ENCODE data around the gene CTNNA3. TPM values are rescaled to one million over a fixed set of nuclear protein-coding genes. Genes with fewer than 3 reads are reported as not detected.

CTNNA3 gene
- total and polyA plus RNA-seq, 9 donors: 4.1 to 18.8 (median 6.3) TPM

GRCh38 chr10:66538371-66538770 lies 1157.6 kb downstream of the CTNNA3 start:
- Histone ChIP-seq H3K4me1 (ENCODE audit: control insufficient read depth, insufficient read depth, low read length) (no peaks in the 10 kb centered on the region), H3K4me3 (ENCODE audit: low read length) (no peak overlapping the region), H3K27ac (ENCODE audit: low read length) (no peak overlapping the region), H3K36me3 (ENCODE audit: control insufficient read depth, insufficient read depth, low read length) (no peaks in the 10 kb centered on the region), H3K9me3 (replicated peaks; ENCODE audit: control insufficient read depth, low read depth, low read length) (no peaks in the 10 kb centered on the region), H3K27me3 (ENCODE audit: control insufficient read depth, insufficient read depth, low read length) (no peaks in the 10 kb centered on the region)
- no CpG with 5 or more reads among the region's 3 CpGs for WGBS (ENCODE audit: insufficient coverage)
- DNase-seq: no peak

- no peaks in the 10 kb centered on the region for H3K9me3 ChIP-seq (replicated peaks; ENCODE audit: control insufficient read depth, low read depth, low read length)
- no peak for DNase-seq
- H3K27ac ChIP-seq (ENCODE audit: low read length): no peak overlapping the region
- H3K27me3 ChIP-seq (ENCODE audit: control insufficient read depth, insufficient read depth, low read length): no peaks in the 10 kb centered on the region
- no CpG with 5 or more reads among the region's 1 CpG for WGBS (ENCODE audit: insufficient coverage)
- H3K4me1 ChIP-seq (ENCODE audit: control insufficient read depth, insufficient read depth, low read length): no peaks in the 10 kb centered on the region
- no peaks in the 10 kb centered on the region for H3K36me3 ChIP-seq (ENCODE audit: control insufficient read depth, insufficient read depth, low read length)
- H3K4me3 ChIP-seq (ENCODE audit: low read length): no peak overlapping the region
Observed at GRCh38 chr10:66537186-66537585, 1158.8 kb downstream of the CTNNA3 start.

GRCh38 chr10:66535439-66535838 lies 1160.6 kb downstream of the CTNNA3 start:
- Histone ChIP-seq H3K4me1 (ENCODE audit: control insufficient read depth, insufficient read depth, low read length) (no peaks in the 10 kb centered on the region), H3K27me3 (ENCODE audit: control insufficient read depth, insufficient read depth, low read length) (no peaks in the 10 kb centered on the region), H3K36me3 (ENCODE audit: control insufficient read depth, insufficient read depth, low read length) (no peaks in the 10 kb centered on the region), H3K9me3 (replicated peaks; ENCODE audit: control insufficient read depth, low read depth, low read length) (no peaks in the 10 kb centered on the region), H3K4me3 (ENCODE audit: low read length) (no peak overlapping the region), H3K27ac (ENCODE audit: low read length) (no peak overlapping the region)
- DNase-seq: no peak
- no CpG with 5 or more reads among the region's 1 CpG for WGBS (ENCODE audit: insufficient coverage)

DNA sequence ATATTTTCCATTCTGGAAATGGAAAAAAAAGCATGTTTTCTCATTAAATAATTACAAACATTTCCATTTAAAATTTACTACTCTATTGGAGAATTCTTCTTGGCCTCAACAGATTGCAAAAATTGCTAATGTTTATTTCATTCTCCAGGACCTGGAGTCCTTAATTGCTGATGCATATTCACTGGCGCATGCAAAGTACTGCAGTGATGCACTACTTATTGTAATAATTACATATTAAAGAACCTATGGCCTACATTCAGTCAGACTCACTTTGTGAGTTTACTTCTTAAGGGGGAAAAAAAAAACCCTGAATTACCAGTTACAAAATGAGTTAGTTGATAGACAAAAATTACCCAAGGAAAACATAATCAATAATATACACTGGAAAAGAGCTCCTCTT lies 1161.1 kb downstream of the CTNNA3 start:
- Histone ChIP-seq H3K4me1 (ENCODE audit: control insufficient read depth, insufficient read depth, low read length) (no peaks in the 10 kb centered on the region), H3K36me3 (ENCODE audit: control insufficient read depth, insufficient read depth, low read length) (no peaks in the 10 kb centered on the region), H3K9me3 (replicated peaks; ENCODE audit: control insufficient read depth, low read depth, low read length) (no peaks in the 10 kb centered on the region), H3K4me3 (ENCODE audit: low read length) (no peak overlapping the region), H3K27me3 (ENCODE audit: control insufficient read depth, insufficient read depth, low read length) (no peaks in the 10 kb centered on the region), H3K27ac (ENCODE audit: low read length) (no peak overlapping the region)
- no CpG with 5 or more reads among the region's 1 CpG for WGBS (ENCODE audit: insufficient coverage)
- DNase-seq: no peak

- no peaks in the 10 kb centered on the region for H3K9me3 ChIP-seq (replicated peaks; ENCODE audit: control insufficient read depth, low read depth, low read length)
- DNase-seq: no peak
- H3K27me3 ChIP-seq (ENCODE audit: control insufficient read depth, insufficient read depth, low read length): no peaks in the 10 kb centered on the region
- no peak overlapping the region for H3K4me3 ChIP-seq (ENCODE audit: low read length)
- H3K4me1 ChIP-seq (ENCODE audit: control insufficient read depth, insufficient read depth, low read length): no peaks in the 10 kb centered on the region
- WGBS (ENCODE audit: insufficient coverage): no CpG with 5 or more reads among the region's 1 CpG
- H3K36me3 ChIP-seq (ENCODE audit: control insufficient read depth, insufficient read depth, low read length): no peaks in the 10 kb centered on the region
- no peak overlapping the region for H3K27ac ChIP-seq (ENCODE audit: low read length)
Observed at GRCh38 chr10:66521506-66521905, 1174.5 kb downstream of the CTNNA3 start.

DNA sequence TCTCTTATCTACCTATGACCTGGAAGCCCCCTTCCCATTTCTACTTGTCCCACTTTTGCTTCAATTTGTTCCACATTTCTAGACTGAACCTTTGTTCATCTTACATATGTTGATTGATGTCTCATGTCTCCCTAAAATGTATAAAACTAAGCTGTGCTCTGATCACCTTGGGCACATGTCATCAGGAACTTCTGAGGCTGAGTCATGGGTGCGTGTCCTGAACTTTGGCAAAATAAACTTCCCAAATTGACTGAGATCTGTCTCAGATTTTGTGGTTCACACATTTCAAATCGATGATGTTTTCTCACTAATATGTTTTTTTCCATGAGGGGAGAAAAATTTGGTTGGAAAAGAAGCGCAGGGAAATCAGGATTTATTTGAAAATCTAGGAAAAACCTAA lies 1176.4 kb downstream of the CTNNA3 start:
- 86% methylated on average over 1 of the region's 3 CpGs for WGBS (ENCODE audit: insufficient coverage)
- no peaks in the 10 kb centered on the region for H3K9me3 ChIP-seq (replicated peaks; ENCODE audit: control insufficient read depth, low read depth, low read length)

GRCh38 chr10:66514666-66515065 lies 1181.3 kb downstream of the CTNNA3 start:
- no peaks in the 10 kb centered on the region for H3K36me3 ChIP-seq (ENCODE audit: control insufficient read depth, insufficient read depth, low read length)
- H3K27ac ChIP-seq (ENCODE audit: low read length): no peak overlapping the region
- DNase-seq: no peak
- H3K27me3 ChIP-seq (ENCODE audit: control insufficient read depth, insufficient read depth, low read length): no peaks in the 10 kb centered on the region
- H3K9me3 ChIP-seq (replicated peaks; ENCODE audit: control insufficient read depth, low read depth, low read length): no peaks in the 10 kb centered on the region
- H3K4me3 ChIP-seq (ENCODE audit: low read length): no peak overlapping the region
- no CpG with 5 or more reads among the region's 1 CpG for WGBS (ENCODE audit: insufficient coverage)
- no peaks in the 10 kb centered on the region for H3K4me1 ChIP-seq (ENCODE audit: control insufficient read depth, insufficient read depth, low read length)

More for the DNA sequence above, 1176.4 kb downstream of the CTNNA3 start:
- Histone ChIP-seq H3K27ac (ENCODE audit: low read length) (no peak overlapping the region), H3K4me1 (ENCODE audit: control insufficient read depth, insufficient read depth, low read length) (no peaks in the 10 kb centered on the region), H3K4me3 (ENCODE audit: low read length) (no peak overlapping the region), H3K36me3 (ENCODE audit: control insufficient read depth, insufficient read depth, low read length) (no peaks in the 10 kb centered on the region), H3K27me3 (ENCODE audit: control insufficient read depth, insufficient read depth, low read length) (no peaks in the 10 kb centered on the region)
- DNase-seq: no peak

GRCh38 chr10:66513504-66513903 lies 1182.5 kb downstream of the CTNNA3 start:
- no peaks in the 10 kb centered on the region for H3K4me1 ChIP-seq (ENCODE audit: control insufficient read depth, insufficient read depth, low read length)
- H3K9me3 ChIP-seq (replicated peaks; ENCODE audit: control insufficient read depth, low read depth, low read length): no peaks in the 10 kb centered on the region
- no peak for DNase-seq
- H3K4me3 ChIP-seq (ENCODE audit: low read length): no peak overlapping the region
- WGBS (ENCODE audit: insufficient coverage): 37% methylated on average over 2 of the region's 2 CpGs
- H3K27me3 ChIP-seq (ENCODE audit: control insufficient read depth, insufficient read depth, low read length): no peaks in the 10 kb centered on the region
- H3K36me3 ChIP-seq (ENCODE audit: control insufficient read depth, insufficient read depth, low read length): no peaks in the 10 kb centered on the region
- H3K27ac ChIP-seq (ENCODE audit: low read length): no peak overlapping the region

- WGBS (ENCODE audit: insufficient coverage): 100% methylated on average over 2 of the region's 2 CpGs
- H3K4me3 ChIP-seq (ENCODE audit: low read length): no peak overlapping the region
Observed at GRCh38 chr10:66505003-66505657, 1190.9 kb downstream of the CTNNA3 start.

DNA sequence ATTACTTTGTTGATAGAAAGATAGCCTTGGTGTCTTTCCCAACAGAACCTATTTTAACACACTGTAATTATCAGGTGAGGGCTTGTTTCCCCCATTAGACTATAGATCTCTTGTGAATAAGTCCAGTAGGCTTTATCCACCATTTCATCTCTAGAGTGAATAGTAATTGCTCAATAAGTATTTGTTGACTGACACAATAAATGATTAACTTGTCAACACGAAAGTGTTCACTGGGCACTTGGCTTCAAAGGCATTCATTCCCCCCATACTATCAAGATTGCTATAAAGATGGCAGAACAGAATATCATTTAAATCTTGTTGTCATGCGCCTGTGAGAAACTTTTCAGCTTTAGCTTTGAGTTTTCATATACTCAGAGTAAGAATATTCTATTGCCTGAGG lies 1194.6 kb downstream of the CTNNA3 start:
- no peaks in the 10 kb centered on the region for H3K27me3 ChIP-seq (ENCODE audit: control insufficient read depth, insufficient read depth, low read length)
- WGBS (ENCODE audit: insufficient coverage): no CpG with 5 or more reads among the region's 2 CpGs
- DNase-seq: no peak
- H3K9me3 ChIP-seq (replicated peaks; ENCODE audit: control insufficient read depth, low read depth, low read length): no peaks in the 10 kb centered on the region
- no peaks in the 10 kb centered on the region for H3K36me3 ChIP-seq (ENCODE audit: control insufficient read depth, insufficient read depth, low read length)
- H3K4me1 ChIP-seq (ENCODE audit: control insufficient read depth, insufficient read depth, low read length): no peaks in the 10 kb centered on the region
- H3K27ac ChIP-seq (ENCODE audit: low read length): no peak overlapping the region
- H3K4me3 ChIP-seq (ENCODE audit: low read length): no peak overlapping the region

More at GRCh38 chr10:66505003-66505657, 1190.9 kb downstream of the CTNNA3 start:
- no peak overlapping the region for H3K27ac ChIP-seq (ENCODE audit: low read length)
- no peak for DNase-seq
- no peaks in the 10 kb centered on the region for H3K9me3 ChIP-seq (replicated peaks; ENCODE audit: control insufficient read depth, low read depth, low read length)
- no peaks in the 10 kb centered on the region for H3K27me3 ChIP-seq (ENCODE audit: control insufficient read depth, insufficient read depth, low read length)
- H3K4me1 ChIP-seq (ENCODE audit: control insufficient read depth, insufficient read depth, low read length): no peaks in the 10 kb centered on the region
- H3K36me3 ChIP-seq (ENCODE audit: control insufficient read depth, insufficient read depth, low read length): no peaks in the 10 kb centered on the region

- peak overlapping the region; percentile 71 for H3K27ac ChIP-seq (ENCODE audit: low read length)
- peak; percentile 85 for DNase-seq
- H3K9me3 ChIP-seq (replicated peaks; ENCODE audit: control insufficient read depth, low read depth, low read length): no peaks in the 10 kb centered on the region
- no peaks in the 10 kb centered on the region for H3K36me3 ChIP-seq (ENCODE audit: control insufficient read depth, insufficient read depth, low read length)
- no peak overlapping the region for H3K4me3 ChIP-seq (ENCODE audit: low read length)
- H3K27me3 ChIP-seq (ENCODE audit: control insufficient read depth, insufficient read depth, low read length): no peaks in the 10 kb centered on the region
- no peaks in the 10 kb centered on the region for H3K4me1 ChIP-seq (ENCODE audit: control insufficient read depth, insufficient read depth, low read length)
Observed at GRCh38 chr10:66483966-66484365, 1212.0 kb downstream of the CTNNA3 start.

Data from muscle of leg (tissue), 11 donors.